Retina (tissue), 1 donor: ENCODE data around the gene MRPS26.
"Not testable (repeated sequence)": the region's sequence is repeated elsewhere in the genome, so short reads cannot be mapped to it uniquely, and the experiment has no call there.

Source experiments
- DNase-seq: peaks from one replicate; pipeline ENCODE4 v3.0.0-alpha.2; 2016

Gene MRPS26

DNA sequence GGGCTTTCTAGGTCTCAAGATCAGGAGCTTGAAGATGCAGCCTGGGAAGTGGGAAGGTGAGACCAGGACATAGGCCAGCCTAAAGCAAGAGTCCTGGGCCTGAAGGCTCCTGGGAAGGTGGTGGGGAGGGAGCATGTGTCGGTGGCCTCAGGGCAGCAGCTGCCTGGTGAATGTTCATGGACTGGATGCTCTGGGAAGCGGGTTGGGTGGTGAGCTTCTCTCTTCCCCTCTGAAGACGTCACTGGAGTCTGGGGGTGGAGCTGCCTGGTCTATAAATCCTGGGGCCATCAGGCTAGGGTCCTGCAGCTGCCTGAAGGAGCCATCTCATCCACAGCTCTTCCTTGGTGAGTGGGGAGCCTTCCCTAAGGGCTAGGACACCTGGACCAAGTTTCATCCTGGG is 2.5 kb upstream of the MRPS26 start, which contains the start of gene GNRH2:
Gene GNRH2, plus strand, starts transcription at position 301 of the 400 bp plus-strand sequence. CDS start 793 bp downstream, outside the sequence.
- DNase-seq, result no peak

- DNase-seq, result no peak
These were observed 1.4 kb upstream of the MRPS26 start for GRCh38 chr20:3044336-3044965.

DNA sequence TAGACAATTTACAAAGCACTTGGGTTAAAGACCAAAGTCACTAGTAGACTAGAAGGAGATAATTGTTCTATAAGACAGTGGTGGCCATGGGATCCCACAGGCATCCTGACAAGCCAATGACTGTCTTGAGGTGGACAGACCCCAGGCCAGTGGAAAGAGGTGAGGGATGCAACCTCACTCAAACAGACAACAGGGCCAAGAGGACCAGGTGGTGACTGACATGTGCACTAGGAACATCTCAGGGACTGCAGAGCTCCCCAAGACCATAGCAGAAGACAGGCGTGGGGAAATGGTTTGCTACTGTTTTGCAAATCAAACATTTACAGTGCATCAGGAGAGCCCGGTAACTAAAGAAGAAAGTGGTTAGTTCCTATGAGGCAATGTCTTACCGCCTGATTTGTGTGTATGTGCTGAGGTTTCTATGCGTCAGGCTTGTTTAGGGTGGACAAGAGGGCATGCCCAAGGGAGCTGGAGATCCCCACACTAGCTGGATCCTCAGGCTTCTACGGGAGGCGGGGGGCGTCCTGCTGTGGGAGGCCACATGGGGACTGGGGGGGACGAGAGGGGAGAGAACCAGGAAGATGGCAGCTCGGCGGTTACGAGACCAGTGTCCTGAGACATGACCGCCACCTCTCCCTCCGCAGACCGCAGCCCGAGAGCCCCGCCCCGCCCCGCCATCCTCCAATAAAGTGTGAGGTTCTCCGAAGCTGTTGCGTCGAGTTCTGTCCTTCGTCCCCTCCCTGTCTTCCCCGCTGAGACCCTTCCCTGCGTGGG is 623 bp upstream of the MRPS26 start:
- no peak for DNase-seq

DNA sequence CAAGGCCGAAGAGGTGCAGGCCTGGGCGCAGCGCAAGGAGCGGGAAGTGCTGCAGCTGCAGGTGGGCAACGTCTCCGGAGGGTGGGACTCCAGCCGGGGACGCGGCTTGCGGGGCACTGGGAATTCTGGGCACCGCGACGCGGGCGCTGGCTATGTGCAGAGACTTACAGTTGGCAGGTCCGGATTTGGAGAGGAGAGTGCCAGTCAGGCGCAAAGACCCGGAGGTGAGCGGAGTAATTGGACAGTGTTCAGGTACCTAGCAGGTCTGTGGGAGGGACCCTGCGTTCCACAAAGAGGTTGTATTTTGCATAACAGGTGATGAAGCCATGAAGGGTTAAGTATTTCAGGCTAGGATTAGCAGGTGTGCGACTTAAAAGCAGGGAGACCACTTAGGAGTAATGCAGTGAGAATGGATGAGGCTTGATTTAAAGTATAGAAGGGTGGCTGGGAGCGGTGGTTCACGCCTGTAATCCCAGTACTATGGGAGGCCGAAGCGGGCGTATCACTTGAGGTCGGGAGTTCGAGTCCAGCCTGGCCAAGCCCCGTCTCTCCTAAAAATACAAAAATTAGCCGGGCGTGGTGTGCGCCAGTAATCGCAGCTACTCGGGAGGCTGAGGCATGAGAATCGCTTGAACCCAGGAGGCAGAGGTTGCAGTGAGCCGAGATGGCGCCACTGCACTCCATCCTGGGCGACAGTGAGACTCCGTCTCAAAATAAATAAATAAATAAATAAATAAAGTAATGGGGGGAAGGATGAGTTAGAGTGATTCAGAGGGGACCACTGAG is 1.0 kb downstream of the MRPS26 start:
- no peak for DNase-seq

GRCh38 chr20:3047486-3048419 is 1.9 kb downstream of the MRPS26 start:
- DNase-seq, result no peak

- DNase-seq, result no peak
These were observed 5.7 kb downstream of the MRPS26 start for GRCh38 chr20:3051385-3052019.

DNA sequence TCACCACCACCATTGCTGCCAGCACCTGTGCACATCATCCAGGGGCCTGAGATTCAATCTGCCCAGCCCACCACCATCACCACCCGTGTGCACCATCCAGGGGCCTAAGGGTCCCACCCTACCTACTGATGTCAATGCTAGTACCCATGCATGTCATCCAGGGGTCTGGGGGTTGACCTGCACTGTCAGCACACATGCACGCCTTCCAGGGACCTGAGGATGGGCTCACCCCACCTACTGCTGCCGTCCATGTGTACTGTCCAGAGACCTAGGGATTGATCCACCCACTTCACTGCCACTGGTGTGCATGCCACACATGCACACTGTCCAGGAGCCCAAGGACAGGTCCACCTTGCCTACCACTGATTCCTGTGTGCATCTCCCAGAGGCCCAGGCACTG is 13.6 kb downstream of the MRPS26 start:
- no peak for DNase-seq

- not testable (repeated sequence) for DNase-seq
These were observed 18.3 kb downstream of the MRPS26 start for GRCh38 chr20:3064119-3064518.

- no peak for DNase-seq
These were observed 21.5 kb downstream of the MRPS26 start for GRCh38 chr20:3067139-3068014.

DNA sequence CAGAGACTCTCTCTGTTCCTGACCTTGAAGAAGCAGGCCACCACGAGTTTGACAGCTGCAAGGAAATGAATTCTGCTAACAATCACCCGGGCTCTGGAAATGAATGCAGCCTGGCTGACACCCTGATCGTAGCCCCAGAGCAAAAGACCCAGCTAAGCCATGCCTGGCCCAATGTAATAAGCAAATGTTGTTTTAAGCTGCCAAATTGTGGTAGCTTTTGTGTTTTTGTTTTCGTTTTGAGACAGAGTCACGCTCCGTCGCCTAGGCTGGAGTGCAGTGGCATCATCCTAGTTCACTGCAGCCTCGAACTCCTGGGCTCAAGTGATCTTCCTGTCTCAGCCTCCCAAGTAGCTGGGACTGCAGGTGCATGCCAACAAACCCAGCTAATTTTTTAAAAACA is 22.2 kb downstream of the MRPS26 start:
- DNase-seq, result no peak

- DNase-seq, result no peak
These were observed 23.4 kb downstream of the MRPS26 start for GRCh38 chr20:3068986-3069900.

DNA sequence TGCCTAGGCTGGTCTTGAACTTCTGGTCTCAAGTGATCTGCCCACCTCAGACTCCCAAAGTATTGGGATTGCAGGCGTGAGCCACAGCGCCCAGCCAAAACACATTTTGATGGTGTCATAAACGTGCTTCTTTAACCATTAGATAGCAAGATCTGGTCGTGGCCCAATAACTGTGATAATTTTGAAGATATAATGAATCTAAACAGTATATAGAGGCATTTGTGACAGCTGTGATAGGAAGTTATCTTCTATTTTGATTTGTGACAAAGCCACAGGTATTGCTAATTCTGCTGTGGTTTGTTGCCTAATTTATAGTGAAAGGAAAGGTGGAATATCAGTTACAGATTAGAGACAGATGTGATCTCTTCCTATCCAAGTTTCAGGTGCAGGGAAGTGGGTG is 24.9 kb downstream of the MRPS26 start:
- no peak for DNase-seq

DNA sequence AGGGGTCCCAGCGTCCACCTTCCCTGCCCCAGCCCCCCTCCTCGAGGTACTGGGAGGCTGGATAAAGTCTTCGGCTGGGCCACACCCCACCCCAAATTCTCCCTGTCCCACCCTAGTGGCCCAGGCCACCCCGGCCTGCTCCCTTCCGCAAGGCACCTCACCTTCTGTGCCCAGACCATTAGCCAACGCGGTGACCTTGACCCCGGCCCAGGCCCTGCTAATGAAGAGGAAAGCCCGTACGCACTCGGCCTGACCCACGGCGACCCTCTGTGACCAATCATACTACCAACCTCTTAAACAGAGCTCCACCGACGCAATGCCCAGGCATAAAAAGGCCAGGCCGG is 25.4 kb downstream of the MRPS26 start:
- no peak for DNase-seq

GRCh38 chr20:3071610-3072529 is 26.0 kb downstream of the MRPS26 start, which contains the start of gene OXT:
OXT (plus strand) TSS chr20:3071620; CDS start chr20:3071656, 36 bp downstream.
- peak; percentile 57 for DNase-seq

- peak; percentile 39 for DNase-seq
These were observed 26.8 kb downstream of the MRPS26 start for GRCh38 chr20:3072530-3073250.

- DNase-seq, result not testable (repeated sequence)
These were observed 27.4 kb downstream of the MRPS26 start for GRCh38 chr20:3073251-3073643.

- no peak for DNase-seq
These were observed 29.0 kb downstream of the MRPS26 start for GRCh38 chr20:3074812-3075211.

GRCh38 chr20:3075315-3075714 is 29.5 kb downstream of the MRPS26 start:
- not testable (repeated sequence) for DNase-seq
